ENCODE results near the gene FGF14.
"Not testable (repeated sequence)": the region's sequence is repeated elsewhere in the genome, so short reads cannot be mapped to it uniquely, and the experiment has no call there.

The FGF14 gene

GRCh38 chr13:102190930-102191329 is 210.9 kb downstream of the FGF14 start:
- DNase-seq = no peak

GRCh38 chr13:102187313-102187712 is 214.5 kb downstream of the FGF14 start:
- no peak for DNase-seq

- DNase-seq = no peak
Observed at GRCh38 chr13:102185375-102185984, 216.4 kb downstream of the FGF14 start.

- DNase-seq = no peak
Observed at GRCh38 chr13:102183509-102184182, 218.2 kb downstream of the FGF14 start.

- no peak for DNase-seq
Observed at GRCh38 chr13:102182170-102182569, 219.7 kb downstream of the FGF14 start.

GRCh38 chr13:102177431-102177830 is 224.4 kb downstream of the FGF14 start:
- no peak for DNase-seq

GRCh38 chr13:102176846-102177245 is 225.0 kb downstream of the FGF14 start:
- peak; percentile 15 to 40 for DNase-seq

- DNase-seq = no peak
Observed at GRCh38 chr13:102172406-102172805, 229.4 kb downstream of the FGF14 start.

GRCh38 chr13:102170305-102170704 is 231.5 kb downstream of the FGF14 start:
- DNase-seq = no peak

GRCh38 chr13:102169471-102170015 is 232.3 kb downstream of the FGF14 start:
- no peak for DNase-seq

GRCh38 chr13:102152790-102153189 is 249.1 kb downstream of the FGF14 start:
- no peak for DNase-seq

- DNase-seq = no peak
Observed at GRCh38 chr13:102147353-102147752, 254.5 kb downstream of the FGF14 start.

- no peak for DNase-seq
Observed at GRCh38 chr13:102145750-102146149, 256.1 kb downstream of the FGF14 start.

GRCh38 chr13:102142473-102142826 is 259.4 kb downstream of the FGF14 start:
- no peak for DNase-seq

- DNase-seq = no peak
Observed at GRCh38 chr13:102141625-102142472, 260.0 kb downstream of the FGF14 start.

- no peak for DNase-seq
Observed at GRCh38 chr13:102139626-102140025, 262.2 kb downstream of the FGF14 start.

GRCh38 chr13:102138635-102139190 is 263.1 kb downstream of the FGF14 start:
- DNase-seq = no peak

- not testable (repeated sequence) for DNase-seq
Observed at GRCh38 chr13:102137904-102138303, 263.9 kb downstream of the FGF14 start.

- DNase-seq = no peak
Observed at GRCh38 chr13:102136735-102137296, 265.0 kb downstream of the FGF14 start.

GRCh38 chr13:102132777-102133295 is 269.0 kb downstream of the FGF14 start:
- no peak for DNase-seq

- no peak for DNase-seq
Observed at GRCh38 chr13:102131246-102131645, 270.6 kb downstream of the FGF14 start.

- peak; percentile 59 to 77 for DNase-seq
Observed at GRCh38 chr13:102128216-102128810, 273.5 kb downstream of the FGF14 start.
